Measurements from ENCODE around the gene ELF1.
"Not testable (repeated sequence)": the region's sequence is repeated elsewhere in the genome, so short reads cannot be mapped to it uniquely, and the experiment has no call there.

Gene ELF1

DNA sequence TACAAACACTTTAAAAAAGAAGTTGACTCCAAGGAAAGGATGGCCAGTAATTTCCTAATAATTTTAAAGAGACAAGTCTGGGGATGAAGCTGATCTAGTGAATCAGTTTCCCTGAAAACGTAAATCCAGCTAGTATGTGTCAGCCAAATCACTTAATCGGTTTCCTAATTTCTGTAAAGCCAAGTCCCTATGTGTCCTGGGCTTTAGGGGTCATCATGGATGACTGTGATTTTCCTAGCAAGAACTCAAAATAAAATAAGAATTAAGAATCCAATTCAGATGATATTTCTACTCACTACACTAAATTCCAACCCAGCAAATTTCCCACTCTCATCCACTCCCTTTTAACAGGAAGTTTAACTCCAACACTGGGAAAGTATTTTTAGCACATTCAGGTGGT, 35.9 kb downstream of the ELF1 start:
- no peak for DNase-seq (ENCODE audit: low read depth in 3 of 3)

DNA sequence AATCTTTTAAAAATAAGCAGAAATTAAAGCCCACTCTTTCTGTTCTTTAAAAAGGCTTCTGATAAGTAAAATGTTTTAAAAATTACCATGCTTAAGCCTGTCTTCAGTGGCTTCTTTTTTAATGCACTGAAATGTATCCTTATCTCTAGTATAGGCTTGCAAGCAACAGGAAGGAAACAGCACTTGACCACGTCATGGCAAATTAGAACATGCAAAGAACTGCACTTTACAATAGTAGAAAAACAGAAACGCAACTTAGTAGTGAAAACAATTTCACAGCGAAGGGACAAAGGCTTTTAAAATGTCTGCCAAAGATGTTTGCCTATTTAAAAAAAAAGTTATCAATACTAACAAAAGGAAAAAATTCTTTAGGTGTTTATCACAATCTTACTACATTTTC, 36.3 kb downstream of the ELF1 start:
- DNase-seq (ENCODE audit: low read depth in 3 of 3), result peak in 1 of 3 experiments; percentile 49

DNA sequence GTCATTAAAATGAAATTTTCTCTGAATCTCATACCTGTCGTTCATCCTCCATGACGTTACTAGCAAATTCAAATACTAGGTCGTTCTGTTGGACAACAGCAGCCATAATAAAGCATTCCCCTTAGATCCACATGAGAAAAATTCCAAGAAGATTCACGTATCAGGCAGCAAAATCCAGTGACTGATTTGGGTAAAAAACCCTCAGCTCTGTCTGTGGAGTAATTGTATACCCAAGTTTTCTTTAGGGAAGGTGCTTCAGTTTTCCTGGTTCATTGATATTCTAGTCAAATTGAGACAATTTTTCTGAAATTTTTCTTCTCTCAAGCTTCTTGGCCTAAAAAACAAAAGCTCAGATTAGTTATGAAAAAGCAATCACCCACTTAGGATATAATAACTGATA, 37.2 kb downstream of the ELF1 start:
- no peak for DNase-seq (ENCODE audit: low read depth in 3 of 3)

DNA sequence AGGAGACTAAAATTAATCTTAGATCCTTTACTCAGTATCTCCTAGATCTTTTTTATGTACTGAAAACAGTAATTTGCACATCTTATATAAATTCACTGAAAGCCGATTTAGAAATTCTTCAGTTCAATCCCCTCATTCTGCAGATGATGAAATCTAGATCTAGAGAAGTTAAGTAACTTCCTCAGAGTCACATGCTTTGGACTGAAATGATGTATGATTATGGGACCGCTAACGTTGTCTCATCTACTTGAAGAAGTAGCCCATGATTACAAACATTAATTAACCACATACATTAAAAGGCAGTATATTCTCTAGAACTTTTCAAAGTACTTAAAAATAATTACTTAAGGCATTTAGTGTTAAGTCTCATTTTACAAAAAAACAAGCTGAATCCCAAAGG, 37.8 kb downstream of the ELF1 start:
- DNase-seq (ENCODE audit: low read depth in 3 of 3), result no peak

DNA sequence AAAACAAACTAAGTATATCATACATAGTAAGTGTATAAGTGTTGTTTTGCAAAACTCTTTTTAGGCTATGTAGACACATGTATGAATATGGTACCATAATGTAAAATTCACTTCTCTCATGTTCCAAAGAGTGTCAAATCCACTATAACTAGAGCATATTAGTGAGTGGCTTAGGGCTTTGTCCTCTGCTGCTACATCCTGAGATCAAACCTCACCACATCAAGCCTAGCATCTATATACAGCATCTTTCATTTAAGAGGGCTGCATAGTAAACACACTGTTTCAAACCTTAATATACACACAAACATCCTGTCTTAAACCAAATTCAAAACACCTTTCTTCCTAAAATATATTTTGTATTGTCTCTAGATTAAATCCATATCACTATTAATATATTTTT, 38.7 kb downstream of the ELF1 start:
- DNase-seq (ENCODE audit: low read depth in 3 of 3), result no peak

DNA sequence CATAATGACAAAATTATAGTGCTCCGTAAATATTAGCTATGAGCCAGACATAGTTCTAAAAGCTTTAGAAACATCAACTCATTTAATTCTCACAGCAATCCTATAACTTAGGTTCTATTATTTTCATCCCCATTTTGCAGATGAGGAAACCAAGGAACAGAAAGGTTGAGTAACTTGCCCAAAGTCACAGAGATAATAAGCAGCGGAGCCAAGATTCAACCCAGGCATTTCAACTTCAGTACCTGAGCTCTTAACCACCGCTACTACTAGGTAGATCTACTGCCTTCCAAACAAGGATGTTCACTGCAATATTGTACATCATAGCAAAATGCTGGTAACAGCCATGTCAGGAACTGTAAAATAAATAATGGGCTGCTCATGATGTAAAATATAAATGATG, 39.9 kb downstream of the ELF1 start:
- DNase-seq (ENCODE audit: low read depth in 3 of 3), result no peak

DNA sequence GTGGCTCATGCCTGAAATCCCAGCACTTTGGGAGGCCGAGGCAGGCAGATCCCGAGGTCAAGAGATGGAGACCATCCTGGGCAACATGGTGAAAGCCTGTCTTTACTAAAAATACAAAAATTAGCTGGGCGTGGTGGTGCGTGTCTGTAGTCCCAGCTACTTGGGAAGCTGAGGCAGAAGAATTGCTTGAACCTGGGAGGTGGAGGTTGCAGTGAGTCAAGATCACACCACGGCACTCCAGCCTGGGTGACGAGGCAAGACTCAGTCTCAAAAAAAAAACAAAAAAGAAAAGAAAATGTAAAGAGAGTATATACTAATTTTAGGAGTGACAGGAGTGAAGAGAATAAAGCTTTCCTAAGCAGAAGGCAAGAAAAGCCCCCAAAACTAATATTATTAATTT, 41.0 kb downstream of the ELF1 start:
- not testable (repeated sequence) for DNase-seq (ENCODE audit: low read depth in 3 of 3)

DNA sequence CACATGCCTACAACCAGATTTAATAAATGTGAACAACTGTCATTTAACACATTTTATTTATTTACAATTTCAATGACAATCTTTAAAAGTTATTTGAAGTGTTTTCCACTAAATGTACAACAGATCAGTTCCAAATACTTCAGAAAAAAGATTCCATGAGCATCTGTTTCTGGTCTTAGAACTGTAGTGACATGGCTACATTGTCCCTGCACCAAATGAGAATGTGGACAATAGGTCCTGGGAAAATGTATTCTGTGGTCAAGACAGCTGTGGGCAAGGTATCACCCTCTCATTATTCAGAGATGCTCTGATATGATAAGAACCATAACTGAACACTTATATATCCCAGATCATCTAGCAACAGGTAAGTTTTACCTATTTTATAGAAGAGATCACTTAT, 43.7 kb downstream of the ELF1 start:
- no peak for DNase-seq (ENCODE audit: low read depth in 3 of 3)

DNA sequence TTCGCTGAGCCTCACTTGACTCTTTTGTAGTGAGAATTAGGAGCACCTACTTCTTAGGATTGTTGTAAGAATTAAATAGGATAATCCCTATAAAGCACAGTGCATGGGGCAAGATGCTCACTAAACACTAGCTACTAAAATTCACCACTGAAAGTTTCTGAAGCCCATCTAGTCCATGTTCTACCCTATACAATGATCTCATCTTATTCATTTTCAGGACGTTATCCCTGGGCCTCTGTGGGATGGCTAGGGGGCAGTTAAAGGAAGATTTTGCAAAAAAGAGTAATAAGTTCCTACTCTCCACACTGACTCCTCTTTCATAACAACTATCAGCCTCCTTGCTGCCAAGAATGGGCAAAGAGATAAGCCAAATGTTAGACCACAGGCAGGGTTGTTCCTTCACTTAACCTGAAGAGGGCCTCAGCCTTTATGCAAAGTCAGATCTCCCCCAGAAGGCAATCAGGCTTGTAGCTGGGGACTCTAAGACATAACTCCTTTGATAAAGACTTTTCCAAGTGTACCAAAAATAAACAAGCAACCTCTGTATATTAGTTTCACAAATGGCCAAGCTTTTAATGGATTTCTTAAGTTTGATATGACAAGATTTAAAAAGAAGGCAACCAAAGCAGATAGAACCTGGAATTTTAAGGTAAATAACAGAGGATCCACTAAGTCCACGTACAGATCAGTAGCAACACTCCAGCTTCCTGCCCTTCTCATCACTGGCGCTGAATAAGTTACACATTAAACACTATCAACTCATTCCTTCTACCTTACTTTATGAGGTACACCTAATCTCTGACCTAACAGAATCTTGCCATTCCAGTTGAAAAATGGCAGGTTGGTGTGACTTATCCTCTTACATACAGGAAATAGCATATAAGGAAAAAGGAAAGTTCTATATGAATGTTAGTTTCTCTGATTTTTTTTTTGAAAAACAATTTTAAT, 44.4 kb downstream of the ELF1 start:
- no peak for DNase-seq (ENCODE audit: low read depth in 3 of 3)

DNA sequence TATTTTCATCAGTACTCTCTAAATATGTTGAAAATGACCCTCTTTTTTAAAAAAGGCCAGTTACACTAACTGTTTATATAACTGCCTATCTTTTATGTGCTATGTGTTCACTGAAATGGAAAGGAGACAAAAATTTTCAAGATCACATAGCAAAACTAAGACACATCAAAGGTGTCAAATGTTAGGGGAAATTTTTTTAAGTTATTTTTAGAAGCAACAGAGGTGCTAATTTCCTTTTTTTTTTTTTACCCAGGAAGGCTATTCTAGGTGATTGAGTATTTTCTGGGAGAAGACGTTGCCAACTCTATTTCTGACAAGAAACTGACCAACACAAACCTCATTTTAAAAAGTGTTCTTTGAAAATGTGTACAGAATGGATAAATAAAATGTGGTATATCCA, 45.7 kb downstream of the ELF1 start:
- no peak for DNase-seq (ENCODE audit: low read depth in 3 of 3)

DNA sequence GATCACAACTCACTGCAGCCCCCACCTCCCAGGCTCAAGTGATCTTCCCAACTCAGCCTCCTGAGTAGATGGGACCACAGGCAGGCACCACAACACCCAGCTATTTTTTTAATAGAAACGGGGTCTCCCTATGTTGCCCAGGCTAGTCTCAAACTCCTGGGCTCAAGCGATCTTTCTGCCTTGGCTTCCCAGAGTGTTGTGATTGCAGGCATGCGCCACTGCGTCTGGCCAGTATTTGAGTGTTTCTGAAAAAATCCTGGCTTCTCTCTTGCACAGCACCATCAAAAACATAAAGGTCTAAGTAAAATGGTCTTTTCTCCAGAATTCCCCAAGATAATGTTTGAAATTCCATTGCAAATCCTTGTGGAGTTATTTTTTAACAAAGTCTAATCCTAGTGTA, 47.8 kb downstream of the ELF1 start:
- DNase-seq (ENCODE audit: low read depth in 3 of 3), result no peak

DNA sequence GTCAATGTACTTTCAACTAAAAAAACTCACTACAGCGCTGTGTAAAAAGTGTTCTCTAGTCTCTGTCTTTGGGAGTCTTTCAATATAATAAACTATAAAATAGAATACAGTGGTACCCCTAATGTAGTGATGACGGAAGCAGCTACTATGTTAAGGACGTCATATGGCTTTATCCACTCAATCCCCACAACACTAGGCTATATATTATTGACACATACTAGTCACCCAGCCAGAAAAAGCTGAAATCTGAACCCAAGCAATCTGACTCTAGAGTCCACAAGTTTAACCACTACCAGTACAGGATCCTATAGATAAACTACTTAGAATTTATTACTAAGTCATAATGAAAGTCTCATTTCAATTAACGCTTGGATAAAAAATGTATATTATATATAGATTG, 48.3 kb downstream of the ELF1 start:
- no peak for DNase-seq (ENCODE audit: low read depth in 3 of 3)

DNA sequence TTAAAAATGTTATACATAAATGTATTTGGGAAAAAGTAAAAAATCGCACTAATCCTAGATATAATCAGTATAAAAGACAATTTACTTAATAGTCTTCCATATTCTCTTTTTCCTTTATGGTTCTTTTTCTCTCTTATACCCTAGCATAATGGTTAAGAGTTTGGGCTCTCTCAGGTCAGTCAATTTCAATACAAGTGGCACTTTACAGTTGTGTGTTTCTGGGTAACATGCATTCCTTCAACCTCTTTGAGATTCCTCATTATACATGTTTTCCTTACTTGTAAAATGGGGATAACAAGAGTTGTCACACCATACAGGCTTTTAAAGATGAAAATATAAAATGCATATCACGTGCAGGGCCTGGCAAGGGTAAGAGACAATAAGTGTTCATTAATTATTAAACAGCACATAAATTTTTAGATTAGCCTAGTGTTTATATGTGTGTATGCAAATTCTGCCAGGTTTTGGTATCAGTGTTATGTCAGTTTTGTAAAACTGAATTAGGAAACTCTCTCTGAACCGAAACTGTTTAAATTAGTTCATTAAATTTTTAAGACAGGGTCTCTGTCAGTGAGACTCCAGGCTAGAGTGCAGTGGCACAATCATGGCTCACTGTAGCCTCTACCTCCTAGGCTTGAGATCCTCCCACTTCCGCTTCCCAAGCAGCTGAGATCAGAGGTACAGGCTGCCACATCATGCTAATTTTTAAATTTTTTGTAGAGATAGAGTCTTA, 49.8 kb downstream of the ELF1 start:
- DNase-seq (ENCODE audit: low read depth in 3 of 3), result no peak

DNA sequence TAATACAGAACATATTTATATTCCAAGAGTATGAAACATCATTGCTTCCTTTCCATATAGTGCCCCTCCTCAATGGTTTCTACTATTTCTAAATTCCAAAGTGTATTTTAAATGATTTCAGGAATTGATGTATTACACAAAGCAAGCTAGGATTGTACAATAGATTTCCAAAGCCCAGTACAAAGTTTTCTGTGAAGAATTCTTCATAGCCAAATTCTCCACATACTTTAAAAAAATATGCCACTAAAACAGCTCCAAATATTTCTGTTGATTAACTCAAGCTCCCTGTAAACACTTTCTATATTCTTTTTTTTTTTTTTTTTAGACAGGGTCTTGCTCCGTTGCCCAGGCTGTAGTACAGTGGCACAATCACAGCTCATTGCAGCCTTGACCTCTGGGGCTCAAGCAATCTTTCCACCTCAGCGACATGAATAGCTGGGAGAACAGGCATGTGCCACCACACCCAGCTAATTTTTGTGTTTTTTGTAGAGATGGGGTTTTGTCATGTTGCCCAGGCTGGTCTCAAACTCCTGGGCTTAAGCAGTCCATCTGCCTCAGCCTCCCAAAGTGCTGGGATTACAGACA, 50.6 kb downstream of the ELF1 start:
- no peak for DNase-seq (ENCODE audit: low read depth in 3 of 3)

DNA sequence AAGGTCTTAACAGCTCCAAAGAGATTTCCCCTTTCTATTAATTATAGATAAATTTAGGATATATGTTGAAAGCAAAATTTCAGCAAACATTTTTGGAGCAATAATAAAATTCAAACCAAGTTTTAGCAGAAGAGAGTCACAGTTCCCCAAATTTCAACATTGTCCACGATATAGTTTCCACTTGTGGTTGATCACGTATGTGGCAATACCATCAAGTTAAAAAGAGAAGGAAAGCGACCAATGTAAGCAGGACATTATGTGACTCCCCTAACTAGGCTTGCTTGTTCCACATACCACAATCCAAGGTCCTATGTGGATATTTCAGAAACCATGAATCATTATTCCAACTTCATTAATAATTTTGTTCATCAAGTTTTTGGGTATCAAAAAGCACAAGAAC, 52.8 kb downstream of the ELF1 start:
- DNase-seq (ENCODE audit: low read depth in 3 of 3), result no peak

DNA sequence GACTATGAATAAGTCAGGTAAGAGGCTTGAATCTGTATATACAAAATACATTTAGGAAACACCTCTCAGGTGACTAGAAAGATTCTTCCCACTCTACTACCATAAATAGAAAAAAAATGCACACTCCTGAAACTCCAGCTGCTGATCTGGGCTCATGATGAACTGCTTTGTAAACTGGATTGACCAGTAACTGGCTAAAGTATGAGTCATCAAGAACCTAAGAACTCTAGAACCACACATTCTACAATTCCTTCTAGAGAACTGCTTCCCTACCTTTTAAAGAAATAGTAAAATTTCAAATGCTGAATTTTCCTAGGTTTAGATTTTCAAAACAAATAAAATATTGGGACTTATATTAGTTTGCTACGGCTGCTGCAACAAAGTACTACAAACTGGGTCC, 55.2 kb downstream of the ELF1 start:
- DNase-seq (ENCODE audit: low read depth in 3 of 3), result no peak

DNA sequence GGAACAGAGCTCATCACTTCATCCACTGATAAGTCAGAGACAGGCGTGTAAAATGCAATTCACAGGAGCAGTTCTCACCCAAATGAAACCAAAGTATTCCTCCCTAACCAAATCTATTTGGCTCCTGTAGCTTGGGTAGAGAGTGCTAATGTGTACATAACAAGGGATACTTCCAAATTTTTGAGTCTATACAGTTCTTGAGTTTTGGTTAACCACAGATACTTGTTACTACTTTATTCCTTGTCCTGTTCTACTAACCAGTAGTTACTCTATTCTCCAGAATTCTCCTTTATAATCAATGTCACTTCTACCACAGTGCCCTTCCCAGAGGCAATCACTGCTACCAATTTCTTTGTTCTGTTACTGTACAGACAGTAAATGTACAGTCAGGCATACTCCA, 57.3 kb downstream of the ELF1 start:
- DNase-seq (ENCODE audit: low read depth in 3 of 3), result no peak

DNA sequence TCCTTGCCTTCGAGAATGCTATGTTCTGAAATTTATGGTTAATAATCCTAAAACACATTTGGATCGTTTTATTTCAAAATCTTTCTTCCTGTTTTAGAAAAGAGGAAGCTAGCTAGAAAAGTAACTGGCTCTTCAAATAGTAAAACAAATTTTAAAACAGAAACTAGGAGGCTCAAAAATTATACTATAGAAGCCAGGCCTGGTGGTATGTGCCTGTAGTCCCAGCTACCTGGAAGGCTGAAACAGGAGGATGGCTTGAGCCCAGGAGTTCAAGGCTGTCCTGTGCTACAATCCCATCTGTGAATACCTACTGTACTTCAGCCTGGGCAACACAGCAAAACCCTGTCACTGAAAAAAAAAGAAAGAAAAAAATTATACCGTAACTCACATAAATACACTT, 57.9 kb downstream of the ELF1 start:
- DNase-seq (ENCODE audit: low read depth in 3 of 3), result no peak

DNA sequence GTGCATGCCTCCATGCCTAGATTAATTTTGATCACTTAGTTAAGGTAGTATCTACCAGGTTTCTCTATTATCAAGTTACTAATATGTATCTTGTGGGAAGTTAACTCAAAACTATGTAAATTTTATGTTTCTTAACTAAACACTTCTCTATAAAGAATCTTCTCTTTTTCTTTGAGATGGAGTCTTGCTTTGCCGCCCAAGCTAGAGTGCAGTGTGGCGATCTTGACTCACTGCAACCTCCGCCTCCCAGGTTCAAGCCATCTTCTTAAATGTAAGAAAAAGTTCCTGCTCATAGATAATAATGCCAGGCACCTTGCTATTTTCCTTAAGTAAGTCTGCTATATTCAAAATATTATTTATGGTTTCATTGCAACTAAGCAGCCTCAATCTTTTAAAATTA, 58.4 kb downstream of the ELF1 start:
- no peak for DNase-seq (ENCODE audit: low read depth in 3 of 3)

DNA sequence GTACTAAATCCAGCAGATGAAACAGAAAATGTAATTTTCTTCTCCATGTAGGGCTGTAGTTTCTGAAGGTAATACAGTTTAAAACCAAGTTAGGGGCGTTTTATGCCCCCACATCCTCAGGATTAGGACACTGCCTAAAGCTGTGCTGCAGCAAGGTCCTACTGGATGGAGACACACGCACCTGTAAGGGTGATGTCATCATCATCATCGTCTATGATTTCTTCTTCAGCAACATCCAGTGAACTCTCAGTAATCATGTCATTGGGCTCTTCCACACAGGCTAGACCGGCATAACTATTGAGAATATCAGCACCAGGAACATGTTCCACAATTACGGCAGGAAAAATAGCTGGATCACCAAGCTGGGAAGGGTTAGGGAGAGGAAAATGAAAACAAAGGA, 60.5 kb downstream of the ELF1 start:
- no peak for DNase-seq (ENCODE audit: low read depth in 3 of 3)

DNA sequence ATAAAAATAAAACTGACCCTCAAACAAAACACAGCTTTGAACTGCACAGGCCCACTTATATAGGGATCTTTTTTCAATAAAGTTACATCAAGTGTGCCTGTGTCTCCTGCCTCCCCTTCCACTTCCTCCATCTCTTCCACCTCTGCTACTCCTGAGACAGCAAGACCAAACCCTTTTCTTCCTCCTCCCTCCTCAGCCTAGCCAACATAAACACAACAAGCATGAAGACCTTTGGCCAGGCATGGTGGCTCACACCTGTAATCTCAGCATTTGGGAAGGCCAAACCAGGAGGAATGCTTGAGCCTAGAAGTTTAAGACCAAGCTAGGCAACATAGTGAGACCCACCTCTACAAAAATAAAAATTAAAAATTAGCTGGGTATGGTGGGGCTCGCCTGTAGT, 72.6 kb downstream of the ELF1 start:
- DNase-seq (ENCODE audit: low read depth in 3 of 3), result no peak

DNA sequence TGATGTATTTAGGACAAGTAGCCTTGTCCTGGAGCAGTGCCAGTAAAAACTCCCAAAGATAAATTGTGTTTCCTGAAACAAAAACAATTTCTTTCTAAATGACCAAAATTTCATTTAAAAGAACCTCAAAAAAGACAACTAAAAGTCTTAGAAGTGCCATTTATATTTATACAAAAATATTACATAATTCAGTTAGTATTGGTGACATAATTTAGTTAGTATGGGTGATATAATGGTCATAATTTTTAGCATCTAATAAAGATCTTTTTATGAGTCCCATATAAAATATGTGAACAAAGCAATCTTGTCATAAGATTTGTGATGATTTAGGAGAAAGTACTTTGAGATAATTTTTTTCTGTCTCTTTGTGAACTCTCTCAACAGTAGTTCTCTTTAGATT, 76.0 kb downstream of the ELF1 start:
- DNase-seq (ENCODE audit: low read depth in 3 of 3), result no peak

DNA sequence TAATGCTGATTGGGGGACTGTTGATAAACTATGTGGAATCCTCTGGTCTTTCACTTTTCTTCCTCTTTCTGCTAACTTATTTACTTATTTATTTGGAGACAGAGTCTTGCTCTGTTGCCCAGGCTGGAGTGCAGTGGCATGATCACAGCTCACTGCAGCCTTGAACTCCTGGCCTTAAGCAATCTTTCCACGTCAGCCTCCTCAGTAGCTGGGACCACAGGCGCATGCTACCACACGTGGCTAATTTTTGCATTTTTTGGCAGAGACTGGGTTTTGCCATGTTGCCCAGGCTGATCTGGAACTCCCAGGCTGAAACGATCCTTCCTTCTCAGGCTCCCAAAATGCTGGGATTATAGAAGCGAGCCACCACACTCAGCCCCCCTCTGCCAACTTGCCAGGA, 77.5 kb downstream of the ELF1 start:
- DNase-seq (ENCODE audit: low read depth in 3 of 3), result no peak
